Subcutaneous abdominal adipose tissue (tissue), 5 donors: ENCODE data around the gene ZNF467.
A peak's percentile ranks its signal among the peaks of the same experiment; 100 is the strongest.

Source experiments
- H3K27ac ChIP-seq: one replicate; pipeline ENCODE4 v1.7.0; 2013; ENCODE audit warnings: low read depth, mild to moderate bottlenecking, inconsistent platforms, low read length, moderate library complexity
- H3K27me3 ChIP-seq, 5 donors: one replicate each; pipeline ENCODE4 v1.7.0; 2013; ENCODE audit warnings: low read length in 5 of 5, inconsistent platforms in 1 of 5; ENCODE audit not compliant: control insufficient read depth in 5 of 5, insufficient read depth in 4 of 5
- H3K36me3 ChIP-seq, 5 donors: one replicate each; pipeline ENCODE4 v1.7.0; 2013; ENCODE audit warnings: low read length in 5 of 5; ENCODE audit not compliant: control insufficient read depth in 5 of 5, insufficient read depth in 5 of 5
- H3K4me1 ChIP-seq, 5 donors: one replicate each; pipeline ENCODE4 v1.7.0; 2013; ENCODE audit warnings: low read length in 5 of 5, mild to moderate bottlenecking in 3 of 5, moderate library complexity in 1 of 5; ENCODE audit not compliant: control insufficient read depth in 5 of 5, insufficient read depth in 5 of 5
- H3K4me3 ChIP-seq, 5 donors: one replicate each; pipeline ENCODE4 v1.7.0; 2013; ENCODE audit warnings: low read length in 5 of 5, low read depth in 1 of 5
- H3K9ac ChIP-seq, 5 donors: one replicate each; pipeline ENCODE4 v1.7.0; 2013; ENCODE audit warnings: low read length in 5 of 5, mild to moderate bottlenecking in 4 of 5, moderate library complexity in 3 of 5
- H3K9me3 ChIP-seq, 5 donors: one replicate each; pipeline ENCODE4 v1.7.0; 2013; ENCODE audit warnings: low read length in 5 of 5; ENCODE audit not compliant: control insufficient read depth in 5 of 5
- donor health status: healthy.
- donor health status: healthy.
- donor health status: healthy.
- donor health status: healthy.
- donor health status: healthy.

The ZNF467 gene

DNA sequence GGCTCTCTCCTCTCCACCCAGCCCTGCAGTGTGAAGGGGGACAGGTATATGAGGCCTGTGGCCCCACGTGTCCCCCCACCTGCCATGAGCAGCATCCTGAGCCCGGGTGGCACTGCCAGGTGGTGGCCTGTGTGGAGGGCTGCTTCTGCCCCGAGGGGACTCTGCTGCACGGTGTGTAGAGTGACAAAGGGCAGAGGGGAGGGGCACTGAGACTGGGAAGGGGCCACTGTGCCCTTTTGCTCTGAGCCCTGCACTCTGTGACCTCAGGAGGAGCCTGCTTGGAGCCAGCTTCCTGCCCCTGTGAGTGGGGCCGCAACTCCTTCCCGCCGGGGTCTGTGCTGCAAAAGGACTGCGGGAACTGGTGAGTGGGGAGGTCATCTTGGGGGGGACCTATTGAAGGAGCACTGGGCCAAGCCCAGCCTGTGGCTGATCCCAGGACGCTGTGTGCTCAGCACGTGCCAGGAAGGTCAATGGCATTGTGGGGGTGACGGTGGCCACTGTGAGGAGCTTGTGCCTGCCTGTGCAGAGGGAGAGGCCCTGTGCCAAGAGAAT lies 15.0 kb upstream of the ZNF467 start:
- Histone ChIP-seq H3K4me3 (no peak overlapping the region), H3K9me3 (no peaks in the 10 kb centered on the region), H3K27me3 (peaks cover 36 to 55% (median 38%) of the 10 kb centered on the region in 5 donors), H3K27ac (no peak overlapping the region), H3K9ac (no peak overlapping the region), H3K36me3 (no peaks in the 10 kb centered on the region), H3K4me1 (peaks cover 0 to 16% (median 11%) of the 10 kb centered on the region in 5 donors)

DNA sequence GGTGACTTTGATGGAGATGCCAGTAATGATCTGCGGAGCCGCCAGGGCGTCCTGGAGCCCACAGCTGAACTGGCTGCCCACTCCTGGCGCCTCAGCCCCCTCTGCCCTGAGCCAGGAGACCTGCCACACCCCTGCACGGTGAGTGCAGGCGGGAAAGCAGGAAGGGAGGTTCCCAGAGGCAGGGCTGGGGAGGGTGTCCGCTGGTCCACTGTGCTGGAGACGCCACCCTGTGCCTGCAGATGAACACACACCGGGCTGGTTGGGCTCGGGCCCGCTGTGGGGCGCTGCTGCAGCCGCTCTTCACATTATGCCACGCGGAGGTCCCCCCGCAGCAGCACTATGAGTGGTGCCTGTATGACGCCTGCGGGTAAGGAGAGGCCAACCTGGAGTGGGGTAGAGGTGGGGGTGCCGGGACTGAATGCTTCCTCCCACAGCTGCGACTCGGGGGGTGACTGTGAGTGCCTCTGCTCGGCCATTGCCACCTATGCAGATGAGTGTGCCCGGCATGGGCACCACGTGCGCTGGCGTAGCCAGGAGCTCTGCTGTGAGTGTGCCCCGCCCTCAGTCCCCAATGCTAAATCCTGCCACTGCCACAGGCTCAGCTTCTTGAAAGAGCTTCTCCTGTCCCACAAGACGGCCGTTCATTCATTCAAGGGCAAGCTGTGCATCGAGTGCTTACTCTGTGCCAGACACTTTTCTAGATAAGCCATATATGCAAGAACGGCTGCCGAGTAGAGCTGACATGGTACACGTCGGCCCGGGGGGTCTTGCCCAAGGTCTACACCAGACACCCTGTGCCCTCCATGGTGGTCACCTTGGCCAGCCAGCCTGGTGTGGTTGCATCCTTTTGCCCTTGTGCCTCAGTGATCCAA lies 14.3 kb upstream of the ZNF467 start:
- Histone ChIP-seq H3K27me3 (peaks cover 36 to 54% (median 43%) of the 10 kb centered on the region in 5 donors), H3K36me3 (no peaks in the 10 kb centered on the region), H3K9ac (no peak overlapping the region), H3K9me3 (no peaks in the 10 kb centered on the region), H3K27ac (no peak overlapping the region), H3K4me1 (peaks cover 0 to 18% (median 12%) of the 10 kb centered on the region in 5 donors), H3K4me3 (peak overlapping the region in 1 of 5 donors; percentile 15)

DNA sequence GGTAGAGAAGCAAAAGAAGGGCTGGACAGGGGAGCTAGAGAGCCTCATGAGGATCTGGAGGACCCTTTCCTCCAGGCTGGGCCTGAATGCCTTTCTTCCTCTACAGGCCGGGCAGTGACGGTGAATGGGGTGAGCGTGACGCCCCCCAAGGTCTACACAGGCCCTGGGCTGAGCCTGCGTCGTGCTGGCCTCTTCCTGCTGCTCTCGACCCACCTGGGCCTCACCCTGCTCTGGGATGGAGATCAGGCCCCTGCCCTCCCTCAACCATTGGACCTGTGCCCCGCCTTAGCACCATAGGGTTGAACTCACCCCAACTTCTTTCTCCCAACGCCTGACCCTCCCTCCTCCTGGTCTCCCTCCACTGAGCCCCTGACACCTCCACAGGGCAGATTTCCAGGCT lies 12.6 kb upstream of the ZNF467 start:
- Histone ChIP-seq H3K4me3 (no peak overlapping the region), H3K9me3 (no peaks in the 10 kb centered on the region), H3K27ac (no peak overlapping the region), H3K9ac (no peak overlapping the region), H3K27me3 (peaks cover 30 to 40% (median 34%) of the 10 kb centered on the region in 5 donors), H3K36me3 (no peaks in the 10 kb centered on the region), H3K4me1 (peaks cover 0 to 21% (median 12%) of the 10 kb centered on the region in 5 donors)

DNA sequence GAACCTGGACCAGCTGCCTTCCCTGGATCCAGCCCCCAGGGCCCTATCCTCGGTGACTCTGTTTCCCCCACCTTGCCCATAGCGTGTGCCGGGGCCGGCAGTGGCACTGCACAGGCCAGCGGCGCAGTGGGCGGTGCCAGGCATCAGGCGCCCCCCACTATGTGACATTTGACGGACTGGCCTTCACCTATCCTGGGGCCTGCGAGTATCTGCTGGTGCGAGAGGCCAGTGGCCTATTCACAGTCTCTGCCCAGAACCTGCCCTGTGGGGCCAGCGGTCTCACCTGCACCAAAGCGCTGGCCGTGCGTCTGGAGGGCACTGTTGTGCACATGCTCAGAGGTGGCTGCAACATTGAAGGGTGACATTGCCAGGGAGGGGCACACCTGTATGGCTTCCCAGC lies 12.0 kb upstream of the ZNF467 start:
- Histone ChIP-seq H3K27me3 (peaks cover 25 to 34% (median 28%) of the 10 kb centered on the region in 5 donors), H3K4me1 (peaks cover 0 to 21% (median 12%) of the 10 kb centered on the region in 5 donors), H3K27ac (no peak overlapping the region), H3K36me3 (no peaks in the 10 kb centered on the region), H3K9me3 (no peaks in the 10 kb centered on the region), H3K4me3 (no peak overlapping the region), H3K9ac (no peak overlapping the region)

DNA sequence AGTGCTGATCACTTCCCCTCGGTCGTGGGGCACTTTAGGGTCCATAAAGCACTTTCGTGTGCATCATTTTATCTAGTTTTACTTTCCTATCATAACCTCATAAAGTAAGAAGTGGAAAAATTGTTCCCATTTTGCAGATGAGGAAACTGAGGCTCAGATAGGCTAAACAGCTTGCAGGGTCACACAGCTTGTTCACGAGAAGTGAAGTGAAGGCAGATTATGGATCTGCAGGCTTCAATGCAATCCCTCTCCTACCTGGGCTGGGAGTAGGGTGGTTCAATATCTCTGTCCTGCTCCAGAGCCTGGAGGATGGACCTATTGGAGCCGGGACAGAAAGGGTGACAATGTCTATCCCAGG lies 10.8 kb upstream of the ZNF467 start:
- H3K4me3 ChIP-seq, result no peak overlapping the region

DNA sequence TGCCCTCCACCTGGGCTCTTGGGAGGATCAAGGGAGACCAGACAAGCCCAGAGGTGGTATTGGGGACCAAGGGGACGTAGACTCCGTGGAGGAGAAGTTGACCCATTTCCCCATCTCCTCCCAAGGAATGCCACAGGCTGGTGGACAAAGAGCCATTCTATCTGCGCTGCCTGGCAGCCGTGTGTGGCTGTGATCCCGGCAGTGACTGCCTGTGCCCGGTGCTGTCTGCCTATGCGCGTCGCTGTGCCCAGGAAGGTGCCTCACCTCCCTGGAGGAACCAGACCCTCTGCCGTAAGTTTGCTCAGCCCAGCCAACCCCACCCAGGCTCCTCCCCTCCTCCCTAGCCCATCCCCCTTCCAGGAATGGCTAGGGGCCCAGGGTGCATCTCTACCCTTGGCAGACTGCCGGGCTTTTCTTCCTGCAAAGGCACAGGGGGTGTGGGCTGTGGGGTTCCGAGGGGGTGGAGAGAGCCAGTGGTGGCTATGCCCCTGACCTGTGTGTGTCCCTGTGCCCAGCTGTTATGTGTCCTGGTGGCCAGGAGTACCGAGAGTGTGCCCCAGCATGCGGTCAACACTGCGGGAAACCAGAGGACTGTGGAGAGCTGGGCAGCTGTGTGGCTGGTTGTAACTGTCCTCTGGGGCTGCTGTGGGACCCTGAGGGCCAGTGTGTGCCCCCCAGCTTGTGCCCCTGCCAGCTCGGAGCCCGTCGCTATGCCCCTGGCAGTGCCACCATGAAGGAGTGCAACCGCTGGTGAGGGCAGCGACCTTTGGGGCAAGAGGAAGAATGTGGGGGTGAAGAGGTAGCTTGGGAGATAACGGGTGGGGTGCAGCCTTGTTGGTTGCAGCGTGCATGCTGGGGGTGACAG lies 10.2 kb upstream of the ZNF467 start:
- no peak overlapping the region for H3K27ac ChIP-seq
- no peak overlapping the region for H3K9ac ChIP-seq
- H3K4me1 ChIP-seq, result peaks cover 0 to 17% (median 8%) of the 10 kb centered on the region in 5 donors
- no peaks in the 10 kb centered on the region for H3K9me3 ChIP-seq
- H3K36me3 ChIP-seq, result no peaks in the 10 kb centered on the region
- H3K4me3 ChIP-seq, result no peak overlapping the region
- H3K27me3 ChIP-seq, result peaks cover 9 to 18% (median 15%) of the 10 kb centered on the region in 5 donors

More for the DNA sequence above, 10.8 kb upstream of the ZNF467 start:
- Histone ChIP-seq H3K36me3 (no peaks in the 10 kb centered on the region), H3K9ac (no peak overlapping the region), H3K4me1 (peaks cover 0 to 17% (median 8%) of the 10 kb centered on the region in 5 donors), H3K27me3 (peaks cover 16 to 24% (median 18%) of the 10 kb centered on the region in 5 donors), H3K27ac (no peak overlapping the region), H3K9me3 (no peaks in the 10 kb centered on the region)

DNA sequence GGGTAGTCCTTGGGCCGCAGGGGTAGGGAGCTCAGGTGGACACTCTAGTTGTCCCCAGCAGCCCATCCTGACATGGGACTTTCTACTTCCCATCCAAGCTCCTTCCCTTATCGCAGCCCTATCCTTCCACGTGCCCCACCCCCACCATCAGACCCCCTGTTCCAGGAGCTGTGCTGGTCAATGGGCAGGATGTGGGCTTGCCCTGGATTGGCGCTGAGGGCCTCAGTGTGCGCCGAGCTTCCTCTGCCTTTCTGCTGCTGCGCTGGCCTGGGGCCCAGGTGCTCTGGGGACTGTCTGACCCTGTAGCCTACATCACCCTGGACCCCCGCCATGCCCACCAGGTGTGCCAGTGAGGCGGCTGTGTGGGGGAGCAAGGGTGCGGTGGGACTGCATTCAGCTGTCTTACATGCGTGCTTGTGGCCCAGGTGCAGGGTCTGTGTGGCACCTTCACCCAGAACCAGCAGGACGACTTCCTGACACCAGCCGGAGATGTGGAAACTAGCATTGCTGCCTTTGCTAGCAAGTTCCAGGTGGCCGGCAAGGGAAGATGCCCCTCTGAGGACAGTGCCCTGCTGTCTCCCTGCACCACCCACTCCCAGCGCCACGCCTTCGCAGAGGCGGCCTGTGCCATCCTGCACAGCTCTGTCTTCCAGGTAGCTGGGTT lies 9.4 kb upstream of the ZNF467 start:
- H3K36me3 ChIP-seq, result no peaks in the 10 kb centered on the region
- no peak overlapping the region for H3K9ac ChIP-seq
- H3K4me3 ChIP-seq, result no peak overlapping the region
- peaks cover 1 to 10% (median 8%) of the 10 kb centered on the region in 5 donors for H3K27me3 ChIP-seq
- H3K9me3 ChIP-seq, result no peaks in the 10 kb centered on the region
- H3K27ac ChIP-seq, result no peak overlapping the region
- peaks cover 0 to 18% (median 7%) of the 10 kb centered on the region in 5 donors for H3K4me1 ChIP-seq

DNA sequence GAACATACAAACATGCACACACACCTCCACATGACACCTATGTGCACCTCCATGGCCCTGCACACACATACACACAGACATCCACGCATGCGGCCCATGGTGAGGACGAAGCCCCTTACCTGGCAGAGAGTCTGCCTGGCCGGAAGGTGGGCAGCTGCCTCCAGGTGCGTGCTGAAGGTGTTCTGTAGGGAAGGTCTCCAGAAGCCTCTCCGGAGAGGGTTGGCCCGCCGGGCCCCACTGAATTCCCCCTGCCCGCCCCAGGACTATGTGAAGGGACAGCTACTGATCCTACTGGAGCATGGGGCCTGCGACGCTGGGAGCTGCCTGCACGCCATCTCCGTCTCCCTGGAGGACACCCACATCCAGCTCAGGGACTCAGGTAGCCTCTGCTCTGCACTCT lies 8.5 kb upstream of the ZNF467 start:
- Histone ChIP-seq H3K4me1 (peaks cover 0 to 19% (median 5%) of the 10 kb centered on the region in 5 donors), H3K27me3 (peaks cover 0 to 4% (median 2%) of the 10 kb centered on the region in 5 donors), H3K4me3 (no peak overlapping the region), H3K27ac (no peak overlapping the region), H3K9me3 (no peaks in the 10 kb centered on the region), H3K9ac (no peak overlapping the region), H3K36me3 (no peaks in the 10 kb centered on the region)

DNA sequence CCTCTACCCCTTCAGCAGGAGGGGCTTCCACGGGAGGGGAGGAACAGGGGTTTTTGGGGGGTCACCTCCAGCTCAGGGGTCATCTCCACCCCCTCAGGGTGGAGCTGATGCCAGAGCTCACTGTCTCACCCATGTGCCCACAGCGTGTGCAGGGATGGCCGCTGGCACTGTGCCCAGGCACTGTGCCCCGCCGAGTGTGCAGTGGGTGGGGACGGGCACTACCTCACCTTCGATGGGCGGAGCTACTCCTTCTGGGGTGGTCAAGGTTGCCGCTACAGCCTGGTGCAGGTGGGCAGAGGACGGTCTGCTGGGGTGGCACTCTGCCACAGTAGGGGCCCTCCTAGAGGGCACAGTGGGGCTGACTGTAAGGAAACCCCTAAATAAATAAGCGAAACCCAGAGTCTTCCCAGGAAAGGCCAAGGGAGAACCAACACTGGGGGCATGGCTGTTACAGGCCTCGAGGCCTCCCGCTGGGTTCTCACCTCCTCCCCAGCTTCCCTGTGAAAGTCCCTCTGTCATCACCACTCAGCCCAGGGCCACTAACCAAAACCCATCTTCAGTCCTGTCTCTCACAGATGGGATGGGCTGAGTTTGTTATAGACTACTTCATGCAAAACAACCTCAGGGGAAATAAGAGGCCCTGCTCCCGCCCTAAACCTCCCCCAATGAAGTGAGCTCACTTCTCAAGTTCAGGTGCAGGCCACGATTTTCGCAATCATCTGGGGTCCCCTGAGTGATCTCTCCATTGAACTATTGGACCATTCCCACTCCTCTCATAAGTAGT lies 7.4 kb upstream of the ZNF467 start:
- Histone ChIP-seq H3K36me3 (no peaks in the 10 kb centered on the region), H3K4me3 (no peak overlapping the region), H3K4me1 (peaks cover 0 to 25% (median 16%) of the 10 kb centered on the region in 5 donors), H3K27me3 (peaks cover 0 to 4% (median 0%) of the 10 kb centered on the region in 5 donors), H3K9ac (no peak overlapping the region), H3K27ac (no peak overlapping the region), H3K9me3 (no peaks in the 10 kb centered on the region)
